T-helper 9 cell (primary cell): ENCODE results near the gene CRYGN.
A peak's percentile ranks its signal among the peaks of the same experiment; 100 is the strongest.

ENCODE experiments used
- DNase-seq: peaks from one replicate; pipeline ENCODE4 v3.0.0-alpha.2; 2020

CRYGN gene

GRCh38 chr7:151459726-151460473, 20.0 kb upstream of the CRYGN start:
- no peak for DNase-seq

- DNase-seq = no peak
These were observed 17.6 kb upstream of the CRYGN start for GRCh38 chr7:151457534-151457933.

GRCh38 chr7:151456782-151457181, 16.8 kb upstream of the CRYGN start:
- no peak for DNase-seq

GRCh38 chr7:151456276-151456675, 16.3 kb upstream of the CRYGN start:
- DNase-seq = no peak

GRCh38 chr7:151455690-151456089, 15.7 kb upstream of the CRYGN start:
- no peak for DNase-seq

GRCh38 chr7:151454932-151455530, 15.1 kb upstream of the CRYGN start:
- no peak for DNase-seq

GRCh38 chr7:151454305-151454704, 14.4 kb upstream of the CRYGN start:
- no peak for DNase-seq

GRCh38 chr7:151453326-151453791, 13.4 kb upstream of the CRYGN start:
- DNase-seq = no peak

- DNase-seq = no peak
These were observed 12.9 kb upstream of the CRYGN start for GRCh38 chr7:151452680-151453325.

GRCh38 chr7:151451626-151452571, 12.0 kb upstream of the CRYGN start:
- no peak for DNase-seq

- DNase-seq = no peak
These were observed 11.2 kb upstream of the CRYGN start for GRCh38 chr7:151451156-151451555.

- no peak for DNase-seq
These were observed 10.0 kb upstream of the CRYGN start for GRCh38 chr7:151449990-151450389.

GRCh38 chr7:151448261-151449252, 8.6 kb upstream of the CRYGN start:
- peak; percentile 71 for DNase-seq

- no peak for DNase-seq
These were observed 7.9 kb upstream of the CRYGN start for GRCh38 chr7:151447901-151448260.

- DNase-seq = no peak
These were observed 7.4 kb upstream of the CRYGN start for GRCh38 chr7:151447312-151447711.

- no peak for DNase-seq
These were observed 6.5 kb upstream of the CRYGN start for GRCh38 chr7:151446412-151446811.

GRCh38 chr7:151444632-151445031, 4.7 kb upstream of the CRYGN start:
- DNase-seq = no peak

- DNase-seq = no peak
These were observed 3.0 kb upstream of the CRYGN start for GRCh38 chr7:151442776-151443496.

GRCh38 chr7:151440799-151441445, 981 bp upstream of the CRYGN start:
- DNase-seq = no peak

- DNase-seq = no peak
These were observed 908 bp downstream of the CRYGN start for GRCh38 chr7:151438864-151439601.
